ENCODE data around the gene MAP3K20.
"Not testable (repeated sequence)": the region's sequence is repeated elsewhere in the genome, so short reads cannot be mapped to it uniquely, and the experiment has no call there.

The MAP3K20 gene

DNA sequence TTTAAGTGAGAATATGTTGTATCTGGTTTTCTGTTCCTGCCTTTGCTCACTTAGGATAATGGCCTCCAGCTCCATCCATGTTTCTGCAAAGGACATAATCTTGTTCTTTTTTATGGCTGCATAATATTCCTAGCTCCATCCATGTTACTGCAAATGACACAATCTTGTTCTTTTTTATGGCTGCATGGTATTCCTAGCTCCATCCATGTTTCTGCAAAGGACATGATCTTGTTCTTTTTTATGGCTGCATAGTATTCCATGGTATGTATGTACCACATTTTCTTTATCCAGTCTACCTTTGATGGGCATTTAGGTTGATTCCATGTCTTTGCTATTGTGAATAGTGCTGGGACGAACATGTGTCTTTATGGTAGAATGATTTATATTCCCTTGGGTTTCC, 87.7 kb downstream of the MAP3K20 start:
- not testable (repeated sequence) for DNase-seq

DNA sequence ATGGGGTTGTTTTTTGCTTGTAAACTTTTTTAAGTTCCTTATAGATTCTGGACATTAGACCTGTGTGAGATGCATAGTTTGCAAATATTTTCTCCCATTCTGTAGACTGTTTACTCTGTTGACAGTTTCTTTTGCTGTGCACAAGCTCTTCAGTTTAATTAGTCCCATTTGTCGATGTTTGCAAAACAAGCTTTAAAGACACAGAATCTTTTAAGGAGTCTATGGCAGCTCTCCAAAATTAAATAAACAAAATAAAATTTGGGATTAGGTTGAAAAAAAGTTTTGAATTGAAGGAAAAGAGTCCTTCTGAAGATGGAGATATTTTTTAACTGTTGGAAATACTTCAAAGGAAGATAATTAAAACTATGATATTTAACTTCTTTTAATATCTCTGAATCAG, 88.8 kb downstream of the MAP3K20 start:
- DNase-seq = no peak

DNA sequence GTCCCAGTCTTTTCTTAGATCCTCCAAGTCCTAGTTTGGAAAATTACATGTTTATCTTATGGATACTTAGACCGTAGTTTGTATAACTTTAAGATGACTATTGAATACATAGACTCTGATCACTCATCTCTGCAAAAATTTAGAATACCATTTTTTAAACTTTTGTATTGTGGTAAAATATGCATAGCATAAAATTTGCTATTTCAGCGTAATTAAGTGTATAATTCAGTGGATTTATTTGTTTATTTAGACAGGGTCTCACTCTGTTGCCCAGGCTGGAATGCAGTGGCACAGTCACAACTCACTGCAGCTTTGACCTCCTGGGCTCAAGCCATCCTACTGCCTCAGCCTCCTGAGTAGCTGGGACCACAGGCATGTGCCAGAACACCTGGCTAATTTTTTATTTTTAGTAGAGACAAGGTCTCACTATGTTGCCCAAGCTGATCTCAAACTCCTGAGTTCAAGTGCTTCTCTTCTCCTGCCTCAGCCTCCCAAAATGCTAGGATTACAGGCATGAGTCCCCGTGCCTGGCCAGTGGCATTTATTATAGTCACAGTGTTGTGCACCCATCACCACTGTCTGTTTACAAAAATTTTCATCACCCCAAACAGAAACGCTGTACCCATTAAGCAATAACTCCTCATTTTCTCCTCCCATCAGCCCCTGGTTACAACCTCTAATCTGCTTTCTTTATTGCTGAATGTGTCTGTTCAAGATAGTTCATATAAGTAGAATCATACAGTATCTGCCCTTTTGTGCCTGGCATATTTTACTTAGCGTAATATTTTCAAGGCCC, 90.0 kb downstream of the MAP3K20 start:
- DNase-seq = no peak

DNA sequence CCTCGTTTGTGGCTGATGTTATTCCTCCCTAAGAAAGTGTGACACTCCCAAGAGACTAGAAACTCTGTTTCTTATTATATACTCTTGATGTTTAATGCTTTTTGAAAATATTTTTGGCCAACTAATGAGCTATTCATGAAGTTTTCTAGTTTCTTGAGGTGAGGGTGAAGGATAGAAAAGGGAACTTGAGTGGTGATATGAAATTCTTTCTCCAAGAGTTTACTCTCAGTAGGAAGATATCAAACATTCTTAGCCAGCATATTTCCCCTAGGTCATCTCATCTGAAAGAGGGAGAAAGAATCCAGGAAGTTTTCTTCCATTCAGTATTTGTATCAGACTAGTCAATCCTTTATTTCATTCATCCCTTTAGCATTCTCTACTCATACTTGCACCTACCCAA, 95.7 kb downstream of the MAP3K20 start:
- peak; percentile 28 for DNase-seq

DNA sequence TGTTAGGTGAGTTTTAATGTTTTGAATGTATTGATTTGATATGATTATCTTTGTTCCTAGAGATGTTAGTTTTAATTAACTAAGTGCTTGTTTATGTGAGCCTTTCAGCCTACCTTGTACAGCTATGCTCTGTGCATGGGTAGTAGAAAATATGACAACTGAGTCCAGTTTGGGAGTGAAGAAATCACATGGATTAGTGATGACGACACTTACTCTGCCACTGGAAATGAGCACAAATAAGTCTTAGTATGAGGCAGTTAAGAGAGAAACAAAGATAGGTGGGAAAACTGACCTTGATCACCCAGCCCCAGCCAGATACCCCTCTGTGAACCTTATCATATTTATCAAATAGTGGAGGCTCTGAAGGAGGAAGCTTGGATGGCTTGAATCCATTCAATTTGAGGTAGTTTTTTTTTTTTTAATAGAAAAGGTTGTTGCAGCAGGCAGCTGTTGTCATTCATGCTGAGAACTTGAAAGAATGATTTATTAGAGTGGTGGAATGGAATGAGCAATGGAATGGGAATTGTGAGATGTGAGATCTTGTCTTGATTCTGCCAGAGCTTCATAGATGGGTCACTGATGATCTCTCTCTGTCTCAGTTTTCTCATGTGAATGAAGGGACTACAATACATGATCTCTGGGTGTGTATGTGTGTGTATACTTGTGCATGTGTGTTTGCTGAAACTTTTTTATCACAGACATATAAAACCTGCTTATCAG, 96.4 kb downstream of the MAP3K20 start:
- peak; percentile 82 for DNase-seq

DNA sequence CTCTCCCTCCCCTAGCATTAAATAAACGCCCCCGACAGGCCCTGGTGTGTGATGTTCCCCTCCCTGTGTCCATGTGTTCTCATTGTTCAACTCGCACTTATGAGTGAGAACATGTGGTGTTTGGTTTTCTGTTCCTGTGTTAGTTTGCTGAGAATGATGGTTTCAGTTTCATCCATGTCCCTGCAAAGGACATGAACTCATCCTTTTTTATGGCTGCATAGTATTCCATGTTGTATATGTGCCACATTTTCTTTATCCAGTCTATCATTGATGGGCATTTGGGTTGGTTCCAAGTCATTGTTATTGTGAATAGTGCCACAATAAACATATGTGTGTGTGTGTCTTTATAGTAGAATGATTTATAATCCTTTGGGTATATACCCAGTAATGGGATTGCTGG, 98.7 kb downstream of the MAP3K20 start:
- not testable (repeated sequence) for DNase-seq

DNA sequence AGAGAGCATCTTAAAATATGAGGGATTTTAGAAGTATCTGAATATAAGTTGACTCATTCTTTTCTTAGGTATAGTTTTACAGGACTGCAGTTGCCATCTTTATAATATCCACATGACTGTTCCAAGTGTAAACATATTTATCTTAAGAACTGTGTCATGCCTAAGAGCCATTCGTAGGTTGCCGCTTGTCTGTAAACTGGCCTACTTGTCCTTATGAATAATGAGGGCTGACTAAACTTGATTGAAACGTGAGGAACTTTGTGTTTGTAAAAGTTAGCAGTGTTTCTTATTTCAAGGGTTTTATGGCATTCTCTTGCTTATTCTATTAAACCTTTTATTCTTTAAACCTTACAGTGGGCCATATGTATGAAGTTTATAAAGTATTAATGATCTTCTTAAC, 99.6 kb downstream of the MAP3K20 start:
- DNase-seq = no peak

DNA sequence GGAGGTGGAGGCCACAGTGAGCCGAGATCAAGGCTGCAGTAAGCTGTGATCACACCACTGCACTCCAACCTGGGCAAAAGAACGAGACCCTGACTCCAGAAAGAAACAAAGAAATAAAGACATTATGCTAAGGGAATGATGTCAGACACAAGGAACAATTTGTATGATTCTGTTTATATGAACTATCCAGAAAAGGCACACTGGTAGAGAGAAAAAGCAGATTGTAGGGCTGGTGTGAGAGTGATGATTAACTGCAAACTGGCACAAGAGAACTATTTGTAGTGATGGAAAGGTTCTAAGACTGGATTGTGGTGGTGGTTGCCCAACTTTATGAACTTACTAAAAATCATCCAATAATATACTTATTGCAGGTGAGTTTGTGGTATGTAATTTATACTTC, 106.3 kb downstream of the MAP3K20 start:
- no peak for DNase-seq

DNA sequence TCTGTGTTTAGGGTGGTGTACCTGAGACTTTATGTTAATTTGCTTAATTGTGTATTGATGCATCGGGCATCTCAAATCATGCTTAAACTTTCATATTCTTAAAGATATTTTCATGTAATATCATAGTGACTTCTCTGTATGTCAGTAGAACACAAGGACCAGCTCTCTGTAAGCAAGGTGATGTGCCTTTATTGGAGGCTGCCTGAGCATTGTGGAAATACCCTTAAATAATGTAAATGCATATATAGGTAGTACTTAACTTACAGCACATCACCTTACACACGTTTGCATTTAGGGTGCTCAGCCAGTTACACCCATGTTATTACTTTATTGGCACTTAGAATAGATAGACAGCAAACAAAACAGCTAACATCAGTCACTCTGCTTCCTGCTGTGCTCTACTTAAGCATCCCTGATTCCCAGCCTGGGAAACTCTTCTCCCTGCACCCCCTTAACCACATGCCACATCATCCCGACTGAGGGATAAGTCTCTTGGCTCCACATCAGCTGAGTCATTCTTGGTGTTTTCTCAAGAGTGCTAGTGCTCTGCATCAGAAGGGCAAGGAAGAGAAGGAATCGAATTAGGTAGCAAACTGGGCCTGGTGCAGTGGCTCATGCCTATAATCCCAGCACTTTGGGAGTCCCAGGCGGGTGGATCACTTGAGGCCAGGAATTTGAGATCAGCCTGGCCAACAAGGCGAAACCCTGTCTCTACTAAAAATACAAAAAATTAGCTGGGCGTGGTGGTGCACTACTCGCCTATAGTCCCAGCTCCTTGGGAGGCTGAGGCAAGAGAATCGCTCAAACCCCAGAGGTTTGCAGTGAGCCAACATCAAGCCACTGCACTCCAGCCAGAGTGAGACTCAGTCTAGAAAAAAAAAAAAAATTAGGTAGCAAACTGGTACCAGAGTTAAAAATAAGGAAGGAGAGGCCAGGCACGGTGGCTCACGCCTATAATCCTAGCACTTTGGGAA, 108.7 kb downstream of the MAP3K20 start:
- peak; percentile 100 for DNase-seq

DNA sequence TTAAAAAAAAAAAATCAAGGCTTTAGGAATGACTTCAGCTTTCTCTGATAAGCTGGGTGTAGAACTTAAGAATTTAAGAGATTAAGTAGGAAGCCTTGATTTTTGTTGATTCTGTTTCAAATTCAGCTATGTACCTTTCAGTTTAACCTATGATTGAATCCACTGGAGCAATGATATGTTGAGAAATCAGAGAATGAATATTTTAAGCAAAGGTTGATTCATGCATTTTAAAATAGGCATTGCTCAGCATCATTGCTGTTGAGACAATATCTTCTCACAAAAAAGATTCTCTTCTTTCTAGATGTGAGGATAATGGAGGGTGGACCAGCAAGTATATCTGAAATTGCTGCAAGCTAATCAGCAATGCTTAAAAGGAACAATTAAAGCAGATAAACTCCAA, 109.8 kb downstream of the MAP3K20 start:
- no peak for DNase-seq

DNA sequence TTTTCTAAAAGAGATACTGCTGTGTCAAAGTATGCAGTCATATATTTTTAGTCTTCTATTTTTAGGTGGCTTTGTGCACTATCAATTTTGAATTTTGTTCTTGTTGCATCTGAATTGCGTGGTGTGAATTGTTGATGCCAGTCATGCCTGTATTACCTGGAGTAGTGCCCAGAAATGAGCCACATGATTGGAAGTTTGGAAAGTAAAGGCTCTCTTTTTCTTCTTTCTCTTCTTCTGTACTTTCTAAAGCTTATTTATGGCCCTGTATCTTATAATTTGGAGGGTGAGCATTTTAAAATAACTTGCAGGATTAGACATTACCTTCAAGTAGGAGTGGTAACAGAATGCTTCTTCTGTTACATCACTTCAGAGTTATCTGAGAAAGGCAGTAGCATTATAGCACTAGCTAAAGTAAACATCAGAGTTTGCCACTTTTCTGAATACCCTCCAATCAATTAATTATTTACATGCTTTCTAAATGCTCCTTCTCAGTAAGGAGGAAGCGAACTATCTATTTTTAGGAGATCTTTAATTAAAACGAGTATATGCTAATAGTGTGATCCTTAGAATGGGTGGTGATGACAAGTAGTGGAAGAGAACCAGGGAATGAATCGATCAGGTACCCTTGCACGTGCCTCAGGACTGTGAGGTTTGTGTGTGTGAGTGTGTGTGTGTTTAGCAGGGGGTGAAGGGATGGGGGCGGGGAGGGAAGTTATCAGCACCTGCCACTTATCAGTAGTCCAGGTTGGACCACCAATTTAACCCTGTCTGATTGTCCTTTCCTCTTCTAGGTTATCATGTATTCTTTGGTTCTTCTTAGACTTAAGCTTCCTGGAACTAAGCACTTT, 112.5 kb downstream of the MAP3K20 start:
- DNase-seq = peak; percentile 65

DNA sequence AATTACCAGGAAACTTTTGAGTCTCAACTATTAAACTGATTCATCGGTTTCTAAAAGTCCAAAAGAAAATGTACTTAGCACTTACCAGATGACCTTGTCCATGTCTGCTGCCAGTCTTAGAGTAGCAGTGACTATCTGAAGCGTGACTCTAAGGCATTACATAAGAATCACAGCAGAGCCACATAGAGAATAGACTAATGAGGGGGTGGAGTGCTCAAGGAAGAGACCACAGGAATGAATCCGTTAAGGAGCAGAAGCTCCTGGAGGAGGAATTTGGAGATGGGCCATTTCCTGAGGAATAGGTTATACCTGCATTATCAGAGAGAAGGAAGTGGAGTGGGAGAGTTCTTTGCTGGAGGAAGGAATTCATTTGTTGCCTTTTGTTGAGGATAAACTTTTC, 116.0 kb downstream of the MAP3K20 start:
- DNase-seq = peak; percentile 69

DNA sequence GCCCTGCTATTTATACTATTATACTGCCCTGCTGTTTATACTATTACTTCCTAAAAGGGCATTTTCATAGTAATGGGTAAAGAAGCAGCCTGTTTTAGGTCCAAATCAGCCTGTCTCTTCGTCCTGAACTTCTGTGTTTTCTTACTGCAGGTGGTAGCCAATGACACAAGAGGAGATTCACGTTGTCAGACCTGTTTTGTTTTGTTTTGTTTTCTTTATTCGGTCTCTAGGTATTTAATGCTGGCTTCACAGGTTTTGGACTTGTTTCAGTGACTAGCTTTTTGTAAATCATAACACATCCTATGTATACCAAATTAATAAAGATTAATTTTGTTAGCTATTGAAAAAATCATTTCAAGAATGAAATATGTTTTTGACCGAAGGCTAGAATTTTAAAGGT, 116.4 kb downstream of the MAP3K20 start:
- DNase-seq = no peak

DNA sequence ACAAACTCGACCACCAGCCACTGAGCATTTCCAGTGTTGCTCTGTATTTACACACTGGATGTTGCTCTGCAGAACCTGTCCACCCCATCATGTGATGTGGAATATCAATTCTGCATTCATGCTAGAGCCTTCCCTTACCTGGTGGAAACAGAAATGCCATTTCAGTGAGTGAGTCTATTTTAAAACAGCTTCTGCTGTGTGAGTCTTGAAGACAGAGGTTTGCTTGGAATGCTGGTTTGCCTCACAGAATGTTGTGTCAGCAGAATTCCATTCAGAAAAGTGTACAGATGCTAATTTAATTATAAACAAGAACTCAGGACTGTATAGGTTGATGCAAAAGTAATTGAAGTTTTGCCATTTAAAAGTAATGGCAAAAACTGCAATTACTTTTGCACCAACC, 118.3 kb downstream of the MAP3K20 start:
- peak; percentile 76 for DNase-seq

DNA sequence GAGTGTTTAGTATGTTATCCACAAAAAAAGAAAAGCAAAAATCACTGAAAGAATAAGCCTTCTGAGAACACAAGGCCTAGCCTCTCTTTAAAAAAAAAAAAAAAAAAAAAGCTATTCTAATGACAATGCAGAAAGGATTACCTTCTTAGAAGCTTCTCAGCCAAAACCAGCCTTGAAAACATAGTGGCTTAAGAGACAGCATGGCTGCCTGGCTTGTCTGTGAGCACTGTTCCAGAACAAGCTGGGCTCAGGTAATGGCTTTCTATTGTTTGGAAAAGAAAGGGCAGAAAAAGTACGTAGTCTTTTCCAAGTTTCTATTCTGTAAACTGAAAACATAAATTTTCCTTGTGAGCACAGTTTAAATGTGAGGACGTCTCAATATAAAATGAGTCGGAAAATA, 119.5 kb downstream of the MAP3K20 start:
- DNase-seq = no peak

DNA sequence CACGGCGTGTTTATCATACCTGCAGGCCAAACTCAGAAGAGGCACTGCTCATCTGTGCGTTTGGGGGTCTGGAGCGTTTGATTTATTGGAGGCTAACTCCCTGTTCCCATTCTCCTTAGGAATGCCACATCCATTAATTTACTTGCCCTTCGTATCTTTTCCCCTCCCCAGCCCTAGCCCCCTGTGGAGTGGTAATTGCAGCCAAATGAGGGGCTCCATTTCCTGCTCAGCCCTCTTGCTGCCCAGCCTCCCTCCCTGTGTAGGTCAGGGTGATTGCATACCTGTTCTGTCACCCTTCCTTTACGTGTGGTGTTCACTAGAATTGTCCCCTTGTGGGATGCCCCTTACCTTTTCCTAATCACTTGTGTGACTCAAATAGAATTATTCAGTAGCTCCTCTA, 120.4 kb downstream of the MAP3K20 start:
- DNase-seq = no peak

DNA sequence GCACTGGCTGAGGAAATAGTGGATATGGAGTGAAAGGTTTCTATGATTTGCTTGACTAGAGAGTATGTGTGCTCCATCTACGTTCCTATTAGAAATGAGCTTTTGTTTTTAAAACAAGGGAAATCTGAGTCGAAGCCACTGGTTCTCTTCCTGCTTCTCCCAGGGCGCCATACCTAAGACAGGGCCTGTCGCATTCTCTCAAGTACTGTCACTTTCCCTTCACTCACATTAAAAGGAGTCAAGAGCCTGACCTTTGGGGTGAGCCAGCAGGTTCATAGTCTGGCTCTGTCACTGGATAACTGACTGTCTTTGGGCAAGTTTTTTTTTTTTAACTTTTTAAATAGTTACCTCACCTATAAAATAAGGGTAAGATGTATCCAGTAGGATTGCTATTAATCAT, 121.0 kb downstream of the MAP3K20 start:
- no peak for DNase-seq

DNA sequence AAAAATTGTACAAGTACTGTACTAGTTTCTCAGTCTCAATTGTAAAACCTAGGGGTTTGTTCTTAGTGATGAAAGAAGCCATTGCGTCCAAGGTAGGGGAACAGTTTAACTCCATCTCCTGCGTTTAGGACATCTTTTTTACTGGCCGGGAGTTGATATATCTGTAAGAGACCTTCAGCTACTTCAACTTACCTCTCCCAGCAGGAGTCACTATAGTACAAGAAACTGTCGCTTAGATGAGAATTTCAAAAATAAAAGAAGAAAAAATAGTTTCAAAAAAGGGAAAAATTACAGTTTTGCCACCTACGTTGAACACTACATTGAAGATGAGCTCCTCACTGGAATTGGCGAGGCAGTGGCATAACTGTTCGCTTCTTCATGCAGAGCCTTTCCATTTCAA, 122.7 kb downstream of the MAP3K20 start:
- no peak for DNase-seq

DNA sequence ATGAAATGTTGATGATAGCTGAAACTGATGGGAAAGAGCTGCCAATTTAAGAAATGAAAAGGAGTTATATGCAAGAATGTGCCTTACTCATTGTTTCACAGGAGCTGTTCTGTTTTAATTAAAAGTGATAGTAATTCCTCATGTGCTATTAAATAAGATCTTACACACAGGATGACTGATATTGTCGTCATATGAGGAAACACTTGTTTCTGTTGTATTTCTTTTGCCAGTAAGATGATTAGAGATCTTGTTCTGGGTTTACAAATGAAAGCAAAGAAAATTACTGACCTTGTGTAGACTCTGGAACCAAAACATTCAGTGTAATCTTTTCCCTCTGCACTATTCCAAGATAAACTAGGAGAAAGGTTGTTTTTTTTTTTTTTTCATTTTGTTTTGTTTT, 123.6 kb downstream of the MAP3K20 start:
- no peak for DNase-seq

DNA sequence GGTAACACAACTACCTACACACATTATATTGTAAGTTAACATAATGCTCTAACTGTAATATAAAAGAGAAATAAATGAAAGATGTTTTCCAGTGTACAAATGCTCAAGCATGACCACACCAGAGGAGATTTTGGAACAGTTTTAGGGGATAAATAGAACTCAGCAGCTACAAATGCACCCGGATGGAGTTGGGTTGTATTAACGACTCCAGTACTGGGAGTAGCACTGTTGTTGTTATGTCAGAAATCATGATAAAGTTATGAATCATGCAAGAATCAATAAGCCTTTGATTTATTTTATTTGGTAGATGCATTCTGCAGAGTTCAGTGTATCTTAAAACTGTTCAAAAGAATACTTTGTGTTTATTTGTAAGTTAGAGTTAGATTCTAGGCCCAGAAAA, 126.9 kb downstream of the MAP3K20 start:
- no peak for DNase-seq

DNA sequence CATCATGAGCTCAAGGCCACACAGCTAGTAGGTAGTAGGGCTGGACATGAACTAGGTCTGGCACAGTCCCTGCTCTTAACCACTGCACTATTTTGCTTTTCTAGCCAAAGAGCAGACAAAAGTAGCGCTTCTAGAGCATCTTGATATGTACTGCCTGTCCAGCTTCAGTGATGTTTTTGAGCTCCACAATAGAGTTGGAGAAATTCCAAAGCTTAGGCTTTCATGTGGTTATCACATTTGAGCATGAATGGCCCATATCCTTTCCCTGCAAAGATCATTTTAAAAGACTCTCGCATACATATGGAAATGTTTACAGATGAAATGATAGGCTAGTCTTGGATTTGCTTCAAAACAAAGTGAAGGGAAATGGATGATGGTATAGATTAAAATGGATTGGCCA, 128.7 kb downstream of the MAP3K20 start:
- peak; percentile 62 for DNase-seq

DNA sequence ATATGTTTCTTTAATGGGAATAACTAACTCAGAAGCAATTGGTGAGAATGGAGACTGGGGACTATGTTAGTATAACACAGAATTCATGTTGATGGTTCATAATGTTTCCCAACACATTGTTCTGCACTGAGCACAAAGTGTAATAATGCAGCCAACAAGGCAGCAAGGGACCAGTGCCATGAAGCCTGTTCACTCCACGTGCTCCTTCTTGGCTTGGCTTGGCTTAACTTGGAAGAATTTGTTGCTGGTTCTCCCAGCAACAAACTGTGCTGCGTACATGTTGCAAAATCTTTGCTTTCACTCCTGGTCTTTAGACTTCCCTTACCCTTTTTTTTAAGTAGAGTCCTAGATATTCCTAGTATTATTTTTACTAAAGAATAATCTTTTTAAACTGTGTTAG, 129.7 kb downstream of the MAP3K20 start:
- DNase-seq = no peak
